Activated CD4-positive, alpha-beta T cell treated with anti-CD3 and anti-CD28 coated beads, Interleukin-2, amount 50 U/mL, for 4 hours (primary cell): Measurements from ENCODE around the gene CRAMP1.
A peak's percentile ranks its signal among the peaks of the same experiment; 100 is the strongest.
"Not testable (repeated sequence)": the region's sequence is repeated elsewhere in the genome, so short reads cannot be mapped to it uniquely, and the experiment has no call there.

ENCODE experiments used
- DNase-seq, 2 experiments: peaks; one replicate each; pipeline ENCODE4 v3.0.0-alpha.2; 2020

The CRAMP1 gene

DNA sequence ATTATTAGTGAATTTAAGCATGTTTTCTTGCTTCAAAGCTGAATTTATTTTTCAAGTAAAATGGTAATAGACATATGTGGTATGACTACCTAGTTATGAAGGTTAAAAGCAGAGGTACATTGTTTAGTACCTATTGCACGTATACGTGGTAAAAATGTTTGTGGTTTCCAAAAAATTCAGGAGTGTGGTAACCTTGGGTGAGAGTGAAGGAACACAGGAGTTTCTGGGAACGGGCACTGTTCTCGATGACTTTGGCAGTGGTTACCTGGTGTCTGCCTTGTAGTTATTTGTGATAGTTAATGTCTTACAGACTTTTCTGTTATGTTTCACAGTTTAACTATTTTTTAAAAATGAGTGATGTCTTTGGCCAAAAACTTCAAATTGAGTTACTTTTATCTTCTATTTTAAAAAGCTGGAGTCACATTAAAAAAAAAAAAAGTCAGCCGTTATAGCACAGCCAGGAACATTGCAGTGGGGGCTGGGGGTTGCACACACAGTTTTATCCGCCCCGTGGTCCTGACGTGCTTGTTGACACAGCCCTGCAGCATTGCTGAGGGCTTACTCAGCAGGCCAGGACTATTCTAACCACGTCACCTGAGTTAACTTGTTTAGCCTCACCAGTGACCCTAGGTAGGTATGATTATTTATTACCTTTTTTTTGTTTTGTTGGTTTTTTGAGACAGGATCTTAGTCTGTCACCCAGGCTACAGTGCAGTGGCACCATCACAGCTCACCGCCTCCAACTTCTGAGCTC lies 76.8 kb downstream of the CRAMP1 start:
- no peak for DNase-seq

DNA sequence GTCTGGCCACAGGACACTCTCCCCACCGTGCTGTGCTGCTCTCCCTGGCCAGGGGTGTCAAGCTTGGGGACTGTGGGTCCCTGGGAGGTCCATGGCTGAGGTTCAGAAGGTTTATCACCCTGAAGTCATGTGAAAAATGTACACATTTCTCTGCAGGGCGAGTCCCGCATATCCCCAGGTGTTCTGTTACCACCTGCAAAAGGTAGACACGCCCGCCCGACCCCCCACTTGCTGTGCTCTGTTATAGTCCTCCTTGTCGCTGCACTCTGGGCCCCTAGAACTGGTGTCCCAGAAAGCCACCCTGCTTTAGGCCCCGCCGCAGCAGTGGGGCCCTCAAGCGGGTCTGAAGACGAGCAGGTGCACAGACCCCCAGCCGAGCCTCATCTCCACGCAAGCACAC lies 77.7 kb downstream of the CRAMP1 start:
- no peak for DNase-seq

DNA sequence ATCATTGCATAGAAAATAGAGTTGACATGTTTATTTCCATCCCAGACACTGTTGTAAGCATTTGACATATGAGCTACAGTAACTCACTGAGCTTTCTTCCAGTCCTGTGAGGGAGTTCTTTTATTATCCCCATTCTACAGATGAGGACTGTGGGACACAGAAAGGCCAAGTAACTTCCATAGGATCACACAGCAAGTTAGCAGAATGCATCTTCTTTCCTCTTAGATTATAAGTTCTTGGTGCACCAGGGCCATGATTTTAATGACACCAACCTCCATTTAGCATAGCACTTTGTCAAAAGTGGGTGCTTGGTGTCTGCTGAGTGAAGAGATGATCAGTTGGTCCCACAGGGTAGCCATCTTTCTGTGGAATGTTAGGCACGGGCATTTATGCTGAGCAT lies 78.7 kb downstream of the CRAMP1 start:
- DNase-seq = no peak

DNA sequence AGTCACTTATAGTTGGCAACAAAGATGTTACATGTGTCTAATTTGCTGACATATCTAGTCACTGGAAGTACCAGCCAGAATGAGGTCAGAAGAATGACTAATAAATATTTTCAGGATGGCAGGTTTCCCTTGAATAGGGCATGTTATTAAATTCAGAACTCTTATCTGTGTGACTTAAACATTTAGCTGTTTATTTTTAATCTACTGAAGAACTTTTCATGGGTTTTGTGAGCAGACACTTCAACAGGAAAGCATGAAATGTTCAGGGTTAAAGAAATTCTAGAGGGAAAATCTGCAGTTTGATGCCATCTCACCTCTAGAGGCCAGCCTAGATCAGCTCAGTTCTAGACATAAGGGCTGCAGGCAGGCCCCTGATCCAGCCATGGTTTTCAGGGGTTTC lies 79.1 kb downstream of the CRAMP1 start:
- no peak for DNase-seq

DNA sequence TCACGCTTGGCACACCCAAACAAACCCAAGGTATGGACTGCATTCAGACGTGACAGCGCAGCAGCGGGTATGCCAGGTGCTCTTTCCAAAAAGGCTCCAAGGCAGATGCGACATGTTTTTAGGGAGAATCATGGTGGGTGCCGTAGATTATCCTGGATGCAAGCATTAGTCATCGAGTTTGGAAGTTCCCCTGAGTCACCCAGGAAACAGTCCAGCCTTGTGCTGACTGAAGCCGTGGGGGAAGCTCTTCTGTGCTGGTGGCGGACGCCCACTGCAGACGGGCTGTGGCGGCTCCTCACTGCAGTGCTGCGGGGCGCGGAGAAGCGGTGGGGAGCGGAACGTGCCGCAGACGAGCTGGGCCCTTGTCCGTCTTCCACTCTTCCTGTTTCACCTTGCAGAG lies 79.8 kb downstream of the CRAMP1 start:
- no peak for DNase-seq

DNA sequence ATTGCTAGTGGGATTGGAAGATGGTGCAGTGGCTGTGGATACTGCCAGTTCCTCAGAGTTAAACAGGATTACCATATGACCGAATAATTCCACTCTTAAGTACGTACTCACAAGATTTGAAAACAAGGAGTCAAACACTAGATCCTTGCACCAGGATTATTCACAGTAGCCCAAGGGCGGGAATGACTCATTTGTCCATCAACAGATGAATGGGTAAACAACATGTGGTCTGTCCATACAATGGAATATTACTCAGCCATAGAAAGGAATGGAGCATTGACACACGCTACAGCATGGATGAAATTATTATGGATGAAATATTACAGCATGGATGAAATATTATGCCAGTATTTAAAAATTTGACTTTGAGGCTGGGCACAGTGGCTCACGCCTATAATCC lies 84.7 kb downstream of the CRAMP1 start:
- DNase-seq = no peak

DNA sequence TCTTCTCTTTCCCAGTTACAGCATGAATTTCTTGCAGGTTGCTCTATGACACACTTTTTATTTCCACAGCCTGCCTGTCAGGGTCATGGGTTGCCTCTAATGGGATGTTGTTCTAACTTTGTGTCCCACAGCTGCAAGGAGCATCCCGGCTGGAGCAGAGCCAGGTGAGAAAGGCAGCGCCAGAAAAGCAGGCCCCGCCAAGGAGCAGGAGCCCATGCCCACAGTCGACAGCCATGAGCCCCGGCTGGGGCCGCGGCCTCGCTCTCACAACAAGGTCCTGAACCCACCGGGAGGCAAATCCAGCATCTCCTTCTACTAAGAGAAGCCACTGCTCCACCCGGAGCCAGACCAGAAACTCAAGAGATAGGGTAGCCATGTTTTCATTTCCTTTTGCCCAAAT lies 86.5 kb downstream of the CRAMP1 start:
- no peak for DNase-seq

DNA sequence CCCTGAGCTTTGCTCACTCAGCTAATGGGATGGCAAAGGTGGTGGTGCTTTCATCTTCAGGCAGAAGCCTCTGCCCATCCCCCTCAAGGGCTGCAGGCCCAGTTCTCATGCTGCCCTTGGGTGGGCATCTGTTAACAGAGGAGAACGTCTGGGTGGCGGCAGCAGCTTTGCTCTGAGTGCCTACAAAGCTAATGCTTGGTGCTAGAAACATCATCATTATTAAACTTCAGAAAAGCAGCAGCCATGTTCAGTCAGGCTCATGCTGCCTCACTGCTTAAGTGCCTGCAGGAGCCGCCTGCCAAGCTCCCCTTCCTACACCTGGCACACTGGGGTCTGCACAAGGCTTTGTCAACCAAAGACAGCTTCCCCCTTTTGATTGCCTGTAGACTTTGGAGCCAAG lies 88.1 kb downstream of the CRAMP1 start:
- no peak for DNase-seq

DNA sequence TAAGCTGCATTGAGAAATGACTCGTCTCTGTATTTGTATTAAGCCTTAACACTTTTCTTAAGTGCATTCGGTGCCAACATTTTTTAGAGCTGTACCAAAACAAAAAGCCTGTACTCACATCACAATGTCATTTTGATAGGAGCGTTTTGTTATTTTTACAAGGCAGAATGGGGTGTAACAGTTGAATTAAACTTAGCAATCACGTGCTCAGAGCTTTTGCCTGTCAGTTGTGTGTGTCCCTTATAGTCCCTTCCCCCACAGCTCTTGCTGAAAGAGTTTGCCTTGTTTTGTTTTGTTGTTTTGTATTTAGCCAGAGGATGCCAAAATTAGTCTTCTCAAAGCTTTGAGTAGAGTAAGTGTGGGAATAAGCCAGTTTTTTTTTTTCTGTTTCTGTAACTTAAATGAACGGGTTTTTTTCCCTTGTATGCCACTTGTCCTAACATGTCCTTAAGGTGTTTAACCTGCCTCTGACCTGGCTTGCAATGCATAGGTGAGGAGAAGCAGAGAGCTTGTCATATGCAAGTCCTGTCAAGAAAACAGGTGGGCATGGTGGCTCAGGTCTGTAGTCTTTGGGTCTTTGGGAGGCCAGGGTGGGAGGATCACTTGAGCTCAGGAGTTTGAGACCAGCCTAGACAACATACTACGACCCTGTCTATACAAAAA lies 89.2 kb downstream of the CRAMP1 start:
- no peak for DNase-seq

DNA sequence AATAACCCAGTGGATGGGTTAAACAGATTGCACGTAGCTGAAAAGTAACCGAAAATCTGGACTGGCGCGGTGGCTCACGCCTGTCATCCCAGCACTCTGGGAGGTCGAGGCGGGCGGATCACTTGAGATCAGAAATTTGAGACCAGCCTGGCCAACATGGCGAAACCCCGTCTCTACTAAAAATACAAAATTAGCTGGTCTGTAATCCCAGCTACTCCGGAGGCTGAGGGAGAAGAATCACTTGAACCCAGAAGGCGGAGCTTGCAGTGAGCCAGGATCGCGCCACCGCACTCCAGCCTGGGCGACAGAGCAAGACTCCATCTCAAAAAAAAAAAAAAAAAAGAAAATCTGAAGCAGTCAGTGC lies 93.1 kb downstream of the CRAMP1 start:
- DNase-seq = not testable (repeated sequence)

DNA sequence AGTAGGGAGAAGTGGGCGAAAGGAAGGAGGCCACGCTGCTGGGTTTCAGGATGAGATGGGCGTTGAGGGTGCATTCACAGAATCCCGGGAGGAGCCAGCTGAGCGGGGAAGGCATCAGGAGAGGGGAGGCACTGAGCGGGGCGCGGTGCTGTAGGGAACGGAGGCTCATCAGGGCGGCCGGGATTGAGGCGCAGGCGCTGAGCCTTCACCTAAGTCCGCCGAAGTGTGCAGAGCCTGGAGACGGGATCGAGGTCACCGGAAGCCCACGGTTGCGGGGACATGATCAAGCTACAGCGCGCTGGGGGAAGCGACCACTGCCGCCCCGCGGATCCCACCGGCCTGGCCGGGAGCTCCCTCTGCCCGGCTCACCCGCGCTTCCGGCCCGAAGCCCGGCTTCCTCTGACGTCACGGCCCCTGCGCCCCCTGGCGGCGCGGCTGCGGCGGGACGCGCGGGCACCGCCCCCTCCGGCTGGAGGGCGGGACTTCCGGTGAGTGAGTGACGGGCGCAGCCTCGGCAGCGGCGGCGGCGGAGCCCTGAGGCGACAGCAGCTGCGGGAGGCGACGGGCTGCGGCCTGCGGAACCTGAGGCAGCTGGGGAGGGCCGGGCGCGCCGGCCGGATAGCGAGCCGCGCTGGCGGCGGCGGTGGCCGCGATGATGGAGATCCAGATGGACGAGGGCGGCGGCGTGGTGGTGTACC lies 93.7 kb downstream of the CRAMP1 start, which contains the start of gene MAPK8IP3:
Gene MAPK8IP3 (plus strand): TSS at position 508 of the 698 bp plus-strand sequence. CDS start 145 bp downstream, at position 653.
- DNase-seq = peak; percentile 88 to 89

DNA sequence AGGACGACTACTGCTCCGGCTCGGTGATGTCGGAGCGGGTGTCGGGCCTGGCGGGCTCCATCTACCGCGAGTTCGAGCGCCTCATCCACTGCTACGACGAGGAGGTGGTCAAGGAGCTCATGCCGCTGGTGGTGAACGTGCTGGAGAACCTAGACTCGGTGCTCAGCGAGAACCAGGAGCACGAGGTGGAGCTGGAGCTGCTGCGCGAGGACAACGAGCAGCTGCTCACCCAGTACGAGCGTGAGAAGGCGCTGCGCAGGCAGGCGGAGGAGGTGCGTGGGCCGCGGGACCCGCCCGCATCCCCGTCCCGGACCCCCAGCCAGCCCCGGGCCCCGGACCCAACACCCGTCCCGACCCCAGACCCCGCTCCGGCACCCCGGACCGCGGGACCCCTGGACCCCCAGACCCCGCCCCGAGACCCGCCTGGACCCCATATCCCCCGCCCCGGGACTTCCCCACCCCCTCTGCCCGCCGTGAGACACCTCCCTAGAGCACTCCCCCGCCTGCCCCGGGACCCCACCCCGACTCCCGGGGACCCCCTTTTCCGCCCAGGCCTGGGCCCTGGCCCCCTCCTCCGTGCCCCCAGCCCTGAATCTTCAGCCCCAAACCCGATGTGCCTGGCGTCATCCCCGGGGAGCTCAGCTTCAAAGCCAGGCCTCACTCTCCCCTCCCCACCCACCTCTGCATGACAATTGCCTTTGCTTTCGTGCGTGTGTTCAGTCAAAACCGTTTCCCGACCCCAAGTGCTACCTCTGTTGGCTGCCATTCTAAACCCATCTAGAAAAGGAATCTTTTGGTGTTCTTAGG lies 94.4 kb downstream of the CRAMP1 start:
- peak; percentile 46 to 52 for DNase-seq

DNA sequence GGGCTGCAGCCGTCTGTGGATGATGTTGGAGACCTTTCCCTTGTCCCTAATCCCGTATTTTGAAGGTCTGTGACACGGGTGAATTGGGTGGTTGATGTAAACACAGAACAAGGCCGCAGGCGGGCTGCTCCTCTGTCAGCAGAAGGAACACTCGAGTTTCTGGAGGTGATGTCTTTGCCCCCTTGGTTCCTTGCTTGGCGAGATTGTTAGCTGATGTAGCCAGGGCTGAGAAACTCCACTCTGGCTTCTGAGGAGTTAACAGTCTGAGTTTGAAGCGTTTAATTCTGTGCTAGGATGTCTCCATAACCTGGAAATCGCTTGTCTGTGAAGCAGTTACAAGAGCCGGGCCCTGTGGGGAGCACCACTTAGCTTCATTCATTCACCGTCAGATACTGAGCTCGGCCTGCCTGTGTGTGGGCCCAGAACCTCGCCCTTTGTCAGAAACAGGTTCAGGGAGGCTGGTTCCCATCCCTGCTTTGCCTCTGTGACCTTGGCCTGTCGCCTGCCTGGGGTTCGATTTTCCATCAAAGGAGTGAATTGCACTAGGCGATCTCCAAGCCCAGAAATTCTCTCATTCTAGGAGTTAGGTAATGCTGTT lies 95.1 kb downstream of the CRAMP1 start:
- DNase-seq = no peak

DNA sequence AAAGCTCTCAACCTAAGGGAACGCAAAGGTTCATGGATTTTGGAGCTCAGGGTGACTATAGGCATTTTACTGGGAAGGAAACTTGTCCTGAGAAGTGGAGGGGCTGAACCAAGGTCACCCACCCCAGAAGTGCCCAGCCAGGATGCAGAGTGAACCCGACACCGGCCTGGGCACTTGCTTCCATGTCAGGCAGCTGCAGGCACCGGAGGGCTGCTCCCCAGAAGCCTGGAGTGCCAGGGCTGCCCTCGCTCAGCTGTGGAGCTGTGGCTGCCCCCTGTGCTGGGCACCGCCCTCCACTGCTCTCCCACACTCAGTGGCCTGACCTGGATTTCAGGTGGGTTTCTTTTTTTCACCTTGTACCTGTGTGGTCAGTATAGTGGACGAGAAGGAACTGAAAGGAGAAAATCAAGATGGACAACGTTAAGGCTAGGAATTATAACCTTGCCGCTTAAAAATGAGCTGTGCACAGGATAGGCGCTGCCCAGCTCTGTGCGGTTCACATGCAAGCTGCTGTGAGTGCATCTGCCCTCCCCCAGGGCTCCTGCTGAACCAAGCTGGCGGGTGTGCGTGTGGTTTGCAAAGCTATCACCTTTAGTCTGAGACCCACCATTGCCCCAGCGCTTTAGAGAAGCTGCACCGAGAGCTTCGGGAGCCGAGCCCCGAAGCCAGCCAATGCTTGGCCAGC lies 96.1 kb downstream of the CRAMP1 start:
- DNase-seq = no peak

DNA sequence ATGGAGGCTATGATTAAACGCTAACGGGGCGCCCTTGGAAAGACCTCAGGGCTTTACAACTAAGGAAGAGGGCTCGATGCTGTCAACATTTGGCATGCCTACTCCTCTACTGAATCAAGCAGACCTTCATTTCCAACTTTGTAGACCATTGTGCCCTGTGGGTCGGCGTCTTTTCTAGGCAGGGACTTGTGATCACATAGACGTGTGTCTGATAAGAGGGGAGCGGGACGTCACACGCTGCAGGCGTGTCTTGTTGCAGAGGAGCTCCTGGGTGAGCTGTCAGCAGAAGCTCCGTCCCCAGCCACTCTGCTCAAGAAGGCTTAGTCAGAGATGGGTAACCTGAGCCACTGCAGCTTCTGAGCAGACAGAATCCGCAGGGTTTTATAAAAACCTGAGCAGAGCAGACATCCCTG lies 96.6 kb downstream of the CRAMP1 start:
- no peak for DNase-seq

DNA sequence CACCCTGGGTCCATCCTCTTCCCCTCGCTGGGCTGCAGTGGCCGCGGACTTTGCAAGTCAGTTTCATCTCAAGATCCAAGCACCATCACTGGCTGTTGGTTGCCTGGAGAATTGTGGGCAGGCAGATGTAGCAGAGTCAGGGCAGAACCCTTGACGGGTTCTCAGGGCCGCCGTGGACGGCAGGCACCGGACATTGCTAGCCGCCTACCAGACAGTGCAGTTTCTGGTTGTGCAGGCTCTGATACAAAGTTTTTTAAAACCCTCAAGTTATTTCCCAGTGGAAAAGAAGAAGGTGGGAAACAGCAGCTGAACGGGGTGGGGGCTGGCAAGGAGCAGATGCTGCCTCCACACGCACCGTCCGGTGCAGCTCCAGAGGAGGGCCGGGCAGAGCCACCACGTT lies 97.2 kb downstream of the CRAMP1 start:
- DNase-seq = no peak

DNA sequence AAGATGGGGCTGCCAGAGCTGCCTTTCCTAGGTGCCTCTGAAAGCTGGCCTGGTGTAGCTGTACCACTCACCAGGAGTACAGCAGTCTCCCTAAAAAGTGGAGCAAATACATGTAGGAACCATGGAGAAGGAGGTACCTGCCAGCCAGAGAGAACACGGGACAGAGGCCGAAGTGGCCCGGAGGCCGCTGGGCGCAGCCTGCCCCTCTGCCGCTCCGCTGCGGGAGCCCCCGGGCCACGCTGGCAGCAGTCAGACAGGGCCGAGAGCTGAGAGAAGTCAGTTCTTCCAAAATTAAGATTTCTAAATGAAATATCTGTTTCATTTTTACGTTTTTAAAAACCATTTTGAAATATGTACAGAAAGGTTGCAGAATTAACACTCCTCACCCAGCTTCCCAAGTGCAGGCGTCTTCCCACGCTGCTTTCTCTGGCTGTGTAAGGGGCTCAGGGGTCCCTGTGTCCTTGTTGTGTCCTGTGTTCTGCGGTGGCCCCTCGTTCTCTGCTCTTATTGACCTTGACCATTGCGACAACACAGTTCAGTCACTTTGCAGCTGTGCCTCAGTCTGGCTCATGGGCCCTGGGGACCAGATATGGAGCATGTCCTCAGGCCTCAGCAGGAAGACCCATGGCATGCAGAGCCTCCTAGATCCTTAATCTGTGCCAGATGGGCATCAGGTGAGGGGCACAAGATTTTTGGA lies 98.8 kb downstream of the CRAMP1 start:
- DNase-seq = no peak

DNA sequence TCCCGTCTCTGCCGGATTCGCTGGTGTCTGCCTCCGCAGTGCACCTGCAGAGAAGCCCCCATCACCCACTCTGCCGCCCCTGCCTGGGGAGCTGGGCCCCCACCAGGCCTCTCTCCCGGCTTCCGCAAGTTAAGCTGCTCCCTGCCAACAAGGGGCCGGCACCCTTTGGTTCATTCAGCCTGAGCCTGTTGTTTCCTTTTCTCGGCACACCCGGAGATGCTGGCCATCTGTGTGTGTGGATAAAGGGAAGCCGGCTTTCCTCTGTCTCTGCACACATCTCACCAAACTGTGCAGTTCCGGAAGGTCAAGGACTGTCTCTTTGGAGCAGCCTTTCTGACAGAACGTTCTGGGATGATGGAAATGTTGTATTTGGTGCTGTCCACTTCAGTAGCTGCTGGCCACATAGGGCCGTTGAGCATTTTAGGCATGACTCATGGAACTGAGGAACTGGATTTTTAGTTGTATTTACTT lies 100.7 kb downstream of the CRAMP1 start:
- DNase-seq = no peak

DNA sequence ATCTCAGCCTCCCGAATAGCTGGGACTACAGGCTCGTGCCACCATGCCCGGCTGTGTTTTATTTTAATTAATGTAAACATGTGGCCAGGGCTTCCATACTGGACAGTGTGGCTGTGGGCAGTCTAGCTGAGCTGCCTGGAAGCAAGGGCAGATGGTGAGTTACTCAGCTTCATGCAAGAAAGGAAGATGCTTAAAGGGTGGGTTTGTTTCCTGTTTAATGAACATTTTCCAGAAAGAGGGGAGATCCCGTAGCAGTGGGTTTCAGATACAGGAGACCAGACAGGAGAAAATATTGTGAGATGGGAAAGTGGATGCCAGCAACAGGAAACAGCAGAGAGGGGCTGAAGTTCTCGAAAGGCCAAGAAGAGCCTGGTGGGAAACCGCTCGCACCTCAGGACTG lies 101.2 kb downstream of the CRAMP1 start:
- DNase-seq = no peak

DNA sequence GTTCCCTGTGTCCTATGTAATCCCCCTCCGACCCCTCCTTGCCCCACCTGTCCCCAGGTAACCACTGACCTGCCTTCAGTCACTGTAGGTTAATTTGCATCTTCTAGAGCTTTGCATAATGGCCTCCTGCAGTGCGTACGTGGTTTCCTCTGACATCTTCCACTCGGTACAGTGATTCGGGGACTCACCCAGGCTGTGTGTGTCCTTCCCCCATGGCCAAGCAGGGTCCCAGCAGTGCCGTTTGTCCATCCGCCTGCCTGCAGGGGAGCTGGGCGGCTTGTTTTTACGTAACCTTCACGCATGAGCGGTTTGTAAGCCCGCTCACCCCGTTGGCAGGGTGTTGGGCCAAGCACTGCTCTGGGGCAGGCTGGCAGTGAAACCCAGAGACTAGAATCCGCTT lies 101.8 kb downstream of the CRAMP1 start:
- no peak for DNase-seq

DNA sequence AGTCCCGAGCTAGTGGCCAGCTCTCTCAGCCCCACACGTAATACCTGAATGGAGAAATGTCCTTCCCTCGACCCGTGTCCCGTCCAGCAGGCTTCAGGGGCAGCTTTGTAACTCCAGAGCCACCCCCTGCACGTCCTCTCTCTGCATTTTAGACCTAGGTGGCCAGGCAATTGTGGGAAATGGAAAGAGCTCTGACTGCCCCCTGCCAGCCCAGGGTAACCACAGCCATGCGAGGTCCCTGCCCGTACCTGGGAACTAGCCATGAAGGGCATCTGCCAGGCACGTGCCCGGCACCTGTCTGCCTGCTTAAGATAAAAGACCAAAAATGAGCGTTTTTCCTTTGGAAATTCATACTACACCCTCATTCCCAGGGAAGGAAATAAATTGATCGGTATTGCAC lies 103.1 kb downstream of the CRAMP1 start:
- DNase-seq = no peak
